Measurements from ENCODE around the gene CENPA.

The CENPA gene

DNA sequence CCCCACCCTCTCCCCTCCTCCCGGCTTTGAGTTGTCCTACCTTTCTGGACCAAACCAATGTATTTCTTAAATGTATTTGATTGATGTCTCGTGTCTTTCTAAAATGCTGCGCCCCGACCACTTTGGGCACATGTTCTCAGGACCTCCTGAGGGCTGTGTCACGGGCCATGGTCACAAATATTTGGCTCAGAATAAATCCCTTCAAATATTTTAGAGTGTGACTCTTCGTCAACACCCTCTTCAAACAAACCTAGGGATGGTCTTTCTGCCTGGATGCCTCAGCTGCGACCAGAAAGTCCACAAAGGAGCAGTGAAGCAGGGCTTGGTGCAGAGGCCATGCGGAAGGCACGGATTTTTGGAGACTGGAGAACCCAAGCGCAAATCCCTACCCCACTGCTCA is 22.8 kb upstream of the CENPA start:
- DNase-seq: no peak

DNA sequence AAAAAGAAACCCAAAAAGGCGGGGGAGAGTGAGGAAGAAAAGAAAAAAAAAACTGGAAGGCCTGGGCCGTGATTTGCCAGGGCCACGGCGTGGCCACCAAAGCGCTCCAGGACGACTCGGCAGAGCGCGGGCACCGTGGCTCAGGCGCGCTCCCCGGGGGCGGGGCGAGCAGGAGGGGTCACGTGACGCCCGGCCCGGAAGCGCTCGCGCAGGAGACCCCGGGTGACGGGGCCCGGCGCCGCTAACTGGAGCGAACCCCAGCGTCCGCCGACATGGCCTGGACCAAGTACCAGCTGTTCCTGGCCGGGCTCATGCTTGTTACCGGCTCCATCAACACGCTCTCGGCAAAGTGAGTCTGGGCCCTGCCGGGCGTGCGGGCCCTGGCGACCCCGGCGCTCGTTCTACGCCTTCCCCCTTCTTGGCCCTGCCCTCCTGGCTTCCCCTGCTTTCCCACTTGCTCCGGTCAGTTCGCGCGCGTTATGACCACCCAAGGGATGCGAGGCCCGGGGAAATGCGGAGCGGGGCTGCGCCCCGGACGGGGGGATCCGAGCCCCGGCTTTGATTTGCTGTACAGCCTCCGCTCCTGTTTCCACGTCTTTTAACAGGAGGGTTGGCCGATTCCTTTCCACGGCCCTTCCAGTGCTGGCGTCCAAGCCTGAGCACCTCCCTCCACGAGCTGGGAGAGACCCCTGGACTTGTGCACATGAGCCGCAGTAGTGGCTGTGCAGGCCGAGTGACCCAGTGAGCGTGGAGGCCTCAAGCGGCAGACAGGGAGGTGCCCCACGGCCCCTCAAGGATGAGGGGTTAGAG is 21.6 kb upstream of the CENPA start, which contains the start of gene SLC35F6:
TSS of gene SLC35F6 (plus strand) at position 207 of the 810 bp plus-strand sequence. CDS start at position 273, 66 bp downstream.
- DNase-seq: peak; percentile 51 to 77

DNA sequence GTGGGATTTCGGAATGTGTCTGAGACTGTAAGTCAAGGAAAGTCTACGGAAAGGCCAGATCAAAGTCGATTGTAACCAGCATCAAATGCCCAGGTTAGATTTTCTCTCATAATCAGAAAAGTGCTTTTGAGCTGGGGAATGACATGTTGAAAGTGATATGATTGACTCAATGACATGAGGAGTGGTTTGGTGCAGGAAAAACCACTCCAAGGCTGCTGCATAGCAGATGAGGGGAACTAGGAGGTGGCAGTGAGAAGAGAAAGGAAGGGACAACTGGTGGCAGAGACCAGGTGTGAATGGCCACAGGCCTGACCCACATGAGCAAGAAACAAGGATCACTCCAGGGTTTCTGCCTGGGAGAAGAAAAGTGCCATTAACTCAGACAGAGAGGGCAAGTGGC is 20.9 kb upstream of the CENPA start:
- DNase-seq: no peak

DNA sequence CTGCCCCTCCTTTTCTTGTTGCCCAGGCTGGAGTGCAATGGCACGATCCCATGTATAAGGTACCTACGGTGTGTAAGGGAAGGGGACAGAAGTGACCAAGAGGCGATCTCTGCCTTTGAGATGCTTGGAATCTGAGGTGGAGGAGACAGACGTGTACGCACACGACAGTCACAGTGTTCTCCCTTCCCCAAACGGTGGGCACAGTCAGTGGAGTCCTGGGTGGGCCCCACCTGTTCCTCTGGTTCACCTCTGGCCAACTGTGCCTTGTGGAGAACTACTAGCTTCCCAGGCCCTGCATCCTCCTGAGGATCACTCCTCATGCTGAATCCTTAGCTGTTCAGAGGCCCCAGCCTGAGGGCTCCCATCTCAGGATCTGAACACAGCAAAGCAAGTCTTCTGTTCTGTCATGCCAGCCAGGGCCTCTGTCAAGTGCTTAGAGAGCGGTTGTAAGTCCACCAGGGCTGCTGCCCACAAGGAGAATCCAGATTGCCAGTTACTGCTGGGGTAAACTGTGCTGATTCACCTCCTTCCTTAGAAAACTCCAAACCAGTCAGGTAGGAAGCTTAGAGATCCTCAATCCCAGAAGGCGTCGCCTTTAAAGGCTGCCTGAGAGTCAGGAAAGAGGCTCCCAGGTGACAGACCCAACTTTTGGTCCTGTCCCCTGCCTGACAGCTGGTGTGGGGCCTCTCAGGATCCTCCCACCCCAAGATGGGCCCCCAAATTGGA is 20.2 kb upstream of the CENPA start:
- DNase-seq: no peak

DNA sequence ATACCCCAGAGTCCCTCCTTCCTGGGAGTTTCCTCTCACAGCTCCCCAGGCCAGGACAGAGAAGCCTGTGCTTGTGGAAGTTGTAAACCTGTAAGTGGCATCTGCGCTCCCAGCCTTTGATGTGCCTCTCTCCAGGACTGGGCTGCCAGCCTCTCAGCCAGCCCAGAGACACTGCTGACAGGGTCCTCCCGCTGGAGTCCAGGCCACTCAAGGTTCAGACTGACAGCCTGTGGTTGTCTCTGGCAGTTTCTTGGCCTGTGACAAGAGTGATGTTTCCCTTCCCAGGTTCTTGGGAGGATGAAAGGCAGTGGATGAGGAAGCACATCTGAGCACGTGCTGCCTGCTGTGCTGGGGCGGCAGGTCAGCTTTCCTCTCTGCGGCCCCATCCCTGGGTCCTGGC is 18.7 kb upstream of the CENPA start:
- DNase-seq: no peak

DNA sequence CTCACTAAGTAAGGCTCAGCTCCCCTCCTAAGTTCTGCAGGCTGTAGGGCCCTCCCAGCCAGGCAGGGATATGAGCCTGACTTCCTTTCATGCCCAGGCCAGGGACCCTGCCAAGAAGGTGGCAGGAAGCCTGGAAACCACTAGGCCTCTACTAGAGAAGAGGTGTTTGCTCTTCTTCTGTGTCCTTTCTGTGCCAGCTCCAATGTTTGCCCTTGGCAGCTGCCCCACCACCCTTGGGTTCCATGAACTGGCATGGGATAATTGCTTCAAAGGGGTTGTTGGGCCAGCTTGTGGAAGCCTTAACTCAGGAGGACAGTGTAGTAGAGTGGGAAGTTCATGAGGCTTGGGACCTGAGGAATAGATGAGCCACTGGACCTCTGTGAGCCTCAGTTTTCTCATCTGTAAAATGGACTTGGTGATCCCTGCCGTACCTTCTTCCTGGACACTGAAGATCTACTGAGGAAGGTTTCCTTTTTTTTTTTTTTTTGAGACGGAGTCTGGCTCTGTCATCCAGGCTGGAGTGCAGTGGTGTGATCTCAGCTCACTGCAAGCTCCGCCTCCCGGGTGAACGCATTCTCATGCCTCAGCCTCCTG is 17.9 kb upstream of the CENPA start:
- DNase-seq: no peak

DNA sequence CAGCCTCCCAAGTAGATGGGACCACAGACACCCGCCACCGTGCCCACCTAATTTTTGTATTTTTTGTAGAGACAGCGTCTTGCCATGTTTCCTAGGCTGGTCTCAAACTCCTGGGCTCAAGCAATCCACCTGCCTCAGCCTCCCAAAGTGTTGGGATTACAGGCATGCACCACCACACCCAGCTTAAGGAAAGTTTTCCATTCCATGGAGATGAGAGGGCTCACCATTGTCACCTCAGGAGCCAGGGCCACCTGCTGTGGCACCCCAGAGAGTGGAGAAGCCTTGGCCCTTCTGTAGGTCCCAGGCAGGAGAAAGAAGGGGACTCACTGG is 17.1 kb upstream of the CENPA start:
- no peak for DNase-seq

DNA sequence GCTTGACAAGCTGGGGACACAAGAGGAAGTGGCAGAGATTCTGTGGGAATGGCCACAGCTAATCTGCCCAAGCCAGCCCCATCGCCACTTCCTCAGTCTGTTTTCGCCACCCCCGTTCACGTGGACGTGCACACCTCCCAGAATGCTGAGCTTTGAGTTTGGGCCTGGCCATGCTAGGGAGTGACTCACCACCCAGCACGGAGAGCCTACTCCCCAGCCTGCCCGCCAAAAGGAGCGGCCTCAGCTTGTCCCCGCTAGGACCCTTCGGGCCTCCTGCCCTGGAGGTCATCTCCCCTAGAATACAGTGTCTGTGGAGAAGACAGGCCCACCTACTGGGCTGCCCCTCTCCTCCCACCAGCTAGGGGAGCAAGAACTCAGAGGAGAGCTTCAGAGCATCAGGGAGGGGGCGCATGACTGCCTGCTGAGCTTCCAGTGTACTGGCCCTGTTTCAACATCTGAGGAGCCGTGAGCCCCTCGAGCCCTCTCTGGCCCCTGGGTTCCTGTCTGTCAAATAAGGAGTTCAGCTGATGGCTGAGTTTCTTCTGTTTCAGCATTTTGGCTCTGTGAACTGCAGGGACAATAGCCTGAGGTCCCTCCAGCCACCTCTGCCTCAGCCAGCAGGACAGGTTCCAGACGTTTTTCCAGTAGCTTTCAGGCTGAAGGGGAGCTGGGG is 16.6 kb upstream of the CENPA start:
- no peak for DNase-seq

DNA sequence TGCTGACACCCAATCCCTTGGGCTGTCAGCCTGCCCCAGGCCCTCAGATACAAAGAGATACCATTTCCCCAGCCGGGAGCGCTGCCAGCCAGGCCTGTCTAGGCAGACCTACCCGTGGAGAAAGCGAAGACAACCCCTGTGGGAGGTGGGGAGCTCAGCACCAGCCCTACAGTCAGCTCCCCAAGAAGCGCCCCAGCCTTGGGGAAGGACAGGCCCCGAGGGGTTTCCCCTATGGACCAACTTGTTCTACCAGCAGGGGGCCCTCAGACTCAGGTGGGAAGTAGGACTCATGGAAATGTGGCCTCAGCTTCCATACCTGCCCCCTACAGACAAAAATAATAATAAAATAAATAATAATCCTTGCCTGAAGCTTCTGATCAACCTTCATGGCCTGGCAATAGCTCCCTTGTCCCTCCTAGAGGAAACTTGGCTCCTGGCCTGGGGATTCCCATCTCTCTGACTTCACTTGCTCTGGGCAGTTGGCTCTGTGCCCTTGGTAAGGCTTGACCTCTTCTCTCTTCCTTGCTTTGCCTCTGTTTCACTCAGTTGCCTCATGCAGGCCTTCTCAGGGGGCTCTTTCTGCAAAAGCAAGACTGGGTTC is 14.8 kb upstream of the CENPA start:
- DNase-seq: no peak

DNA sequence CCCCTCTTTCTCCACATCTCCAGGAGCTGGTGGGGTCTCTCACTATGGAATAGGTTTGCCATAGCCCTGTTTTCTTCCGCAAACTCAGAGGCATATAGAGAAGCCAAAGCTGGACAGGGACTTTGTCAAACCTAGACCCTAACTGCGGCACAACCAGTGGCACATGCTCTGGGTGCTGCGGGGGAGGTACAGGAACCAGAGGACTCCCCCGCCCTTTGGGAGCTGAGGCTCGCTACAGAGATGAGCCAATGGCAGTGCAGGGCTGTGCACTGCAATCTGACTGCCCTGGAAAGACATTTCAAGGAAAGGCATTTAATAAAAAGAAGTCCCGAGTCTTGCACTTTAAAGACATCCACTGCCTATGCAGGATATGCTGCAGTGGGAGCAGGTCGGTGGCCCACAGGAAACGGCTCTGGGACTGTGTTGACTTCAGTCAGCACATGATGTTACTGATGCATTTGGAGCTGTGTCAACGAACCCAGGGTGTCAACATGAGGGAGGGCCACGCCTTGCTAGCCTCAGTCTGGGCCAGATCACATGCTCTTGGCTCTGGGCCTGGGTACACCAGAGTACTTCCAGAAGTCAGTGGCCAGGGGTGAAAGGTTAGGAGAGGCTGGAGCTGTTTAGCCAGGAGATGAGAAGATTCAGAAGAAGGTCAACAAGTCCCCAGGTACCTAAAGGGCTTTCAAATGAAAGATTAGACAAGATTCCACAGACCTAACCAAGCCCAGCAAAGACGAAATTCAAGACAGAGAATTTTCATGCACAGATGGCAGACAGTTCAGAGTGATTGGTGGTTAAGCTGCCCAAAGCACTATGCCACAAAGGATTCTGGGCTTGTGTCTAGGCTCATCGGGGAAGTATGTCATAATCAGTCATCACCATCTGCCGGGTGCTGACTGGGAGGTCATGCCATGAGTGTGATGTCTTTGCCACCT is 13.5 kb upstream of the CENPA start:
- DNase-seq: no peak

DNA sequence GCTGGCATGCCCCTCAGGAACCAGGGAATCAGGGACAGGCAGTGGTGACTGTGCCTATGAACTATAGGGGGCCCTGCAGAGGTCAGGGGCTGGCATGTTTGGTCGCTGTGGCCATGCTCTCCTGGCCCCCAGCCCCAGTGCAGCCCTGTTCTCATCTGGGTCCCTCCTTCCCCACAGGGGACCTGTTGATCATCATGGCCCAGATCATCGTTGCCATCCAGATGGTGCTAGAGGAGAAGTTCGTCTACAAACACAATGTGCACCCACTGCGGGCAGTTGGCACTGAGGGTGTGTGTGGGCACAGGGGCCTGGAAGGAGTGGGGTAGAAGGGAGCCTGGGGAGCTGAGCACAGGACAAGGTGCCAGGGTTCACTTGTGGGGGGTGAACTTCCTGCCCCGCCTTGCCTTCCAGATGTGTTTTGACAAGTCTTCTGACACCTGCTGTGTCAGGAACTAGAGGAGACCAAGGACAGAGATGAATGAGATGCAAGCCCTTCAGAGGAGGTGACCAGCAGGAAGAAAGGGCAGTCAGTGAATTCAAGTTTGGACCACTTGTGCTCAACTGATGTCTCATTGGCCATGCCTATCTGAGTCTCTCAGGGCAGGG is 9.6 kb upstream of the CENPA start:
- DNase-seq: no peak

DNA sequence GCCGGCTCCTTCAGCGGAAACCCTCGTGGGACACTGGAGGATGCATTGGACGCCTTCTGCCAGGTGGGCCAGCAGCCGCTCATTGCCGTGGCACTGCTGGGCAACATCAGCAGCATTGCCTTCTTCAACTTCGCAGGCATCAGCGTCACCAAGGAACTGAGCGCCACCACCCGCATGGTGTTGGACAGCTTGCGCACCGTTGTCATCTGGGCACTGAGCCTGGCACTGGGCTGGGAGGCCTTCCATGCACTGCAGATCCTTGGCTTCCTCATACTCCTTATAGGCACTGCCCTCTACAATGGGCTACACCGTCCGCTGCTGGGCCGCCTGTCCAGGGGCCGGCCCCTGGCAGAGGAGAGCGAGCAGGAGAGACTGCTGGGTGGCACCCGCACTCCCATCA is 7.8 kb upstream of the CENPA start:
- DNase-seq: no peak

DNA sequence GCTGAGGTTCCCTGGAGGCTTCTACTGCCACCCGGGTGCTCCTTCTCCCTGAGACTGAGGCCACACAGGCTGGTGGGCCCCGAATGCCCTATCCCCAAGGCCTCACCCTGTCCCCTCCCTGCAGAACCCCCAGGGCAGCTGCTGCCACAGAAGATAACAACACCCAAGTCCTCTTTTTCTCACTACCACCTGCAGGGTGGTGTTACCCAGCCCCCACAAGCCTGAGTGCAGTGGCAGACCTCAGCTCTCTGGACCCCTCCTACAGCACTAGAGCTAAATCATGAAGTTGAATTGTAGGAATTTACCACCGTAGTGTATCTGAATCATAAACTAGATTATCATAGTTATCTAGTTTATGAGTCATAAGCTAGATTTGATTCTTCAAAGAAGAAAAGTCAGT is 7.3 kb upstream of the CENPA start:
- no peak for DNase-seq

DNA sequence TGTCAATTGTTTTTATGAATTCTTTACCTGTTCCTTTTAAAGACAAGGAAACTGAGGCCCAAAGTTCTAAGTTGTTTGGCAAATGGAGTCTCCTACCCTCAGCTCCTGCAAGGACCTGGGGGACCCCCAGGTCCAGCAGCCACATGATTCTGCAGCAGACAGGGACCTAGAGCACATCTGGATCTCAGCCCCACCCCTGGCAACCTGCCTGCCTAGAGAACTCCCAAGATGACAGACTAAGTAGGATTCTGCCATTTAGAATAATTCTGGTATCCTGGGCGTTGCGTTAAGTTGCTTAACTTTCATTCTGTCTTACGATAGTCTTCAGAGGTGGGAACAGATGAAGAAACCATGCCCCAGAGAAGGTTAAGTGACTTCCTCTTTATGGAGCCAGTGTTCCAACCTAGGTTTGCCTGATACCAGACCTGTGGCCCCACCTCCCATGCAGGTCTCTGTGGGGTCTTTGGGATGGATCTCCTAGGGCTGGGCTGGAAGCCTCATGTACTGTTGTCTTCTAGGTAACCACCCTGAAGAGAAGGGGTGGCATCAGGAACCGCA is 5.6 kb upstream of the CENPA start:
- no peak for DNase-seq

DNA sequence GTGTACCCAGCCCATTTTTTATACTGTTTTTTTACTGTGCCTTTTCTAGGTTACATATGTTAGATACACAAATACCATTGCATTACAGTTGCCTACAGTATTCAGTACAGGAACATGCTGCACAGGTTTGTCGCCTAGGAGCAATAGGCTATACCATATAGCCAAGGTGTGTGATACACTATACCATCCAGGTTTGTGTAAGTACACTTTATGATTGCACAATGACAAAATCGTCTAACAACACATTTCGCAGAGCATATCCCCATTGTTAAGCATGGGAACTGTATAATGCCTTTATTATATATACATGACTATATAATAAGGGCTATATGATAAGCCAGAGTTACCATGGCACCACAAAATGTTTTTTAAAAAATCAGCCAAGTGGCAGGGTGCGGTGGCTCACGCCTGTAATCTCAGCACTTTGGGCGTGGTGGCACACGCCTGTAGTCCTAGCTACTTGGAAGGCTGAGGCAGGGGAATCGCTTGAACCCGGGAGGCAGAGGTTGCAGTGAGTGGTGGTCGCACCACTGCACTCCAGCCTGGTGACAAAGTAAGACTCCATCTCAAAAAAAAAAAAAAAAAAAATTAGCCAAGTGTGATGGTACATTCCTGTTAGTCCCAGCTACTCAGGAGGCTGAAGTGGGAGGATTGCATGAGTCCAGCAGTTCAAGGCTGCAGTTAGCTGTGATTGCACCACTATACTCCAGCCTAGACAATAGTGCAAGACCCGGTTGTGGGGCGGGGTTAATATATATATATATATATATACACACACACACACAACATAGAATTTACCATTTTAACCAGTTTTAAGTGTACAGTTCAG is 2.8 kb upstream of the CENPA start:
- no peak for DNase-seq

DNA sequence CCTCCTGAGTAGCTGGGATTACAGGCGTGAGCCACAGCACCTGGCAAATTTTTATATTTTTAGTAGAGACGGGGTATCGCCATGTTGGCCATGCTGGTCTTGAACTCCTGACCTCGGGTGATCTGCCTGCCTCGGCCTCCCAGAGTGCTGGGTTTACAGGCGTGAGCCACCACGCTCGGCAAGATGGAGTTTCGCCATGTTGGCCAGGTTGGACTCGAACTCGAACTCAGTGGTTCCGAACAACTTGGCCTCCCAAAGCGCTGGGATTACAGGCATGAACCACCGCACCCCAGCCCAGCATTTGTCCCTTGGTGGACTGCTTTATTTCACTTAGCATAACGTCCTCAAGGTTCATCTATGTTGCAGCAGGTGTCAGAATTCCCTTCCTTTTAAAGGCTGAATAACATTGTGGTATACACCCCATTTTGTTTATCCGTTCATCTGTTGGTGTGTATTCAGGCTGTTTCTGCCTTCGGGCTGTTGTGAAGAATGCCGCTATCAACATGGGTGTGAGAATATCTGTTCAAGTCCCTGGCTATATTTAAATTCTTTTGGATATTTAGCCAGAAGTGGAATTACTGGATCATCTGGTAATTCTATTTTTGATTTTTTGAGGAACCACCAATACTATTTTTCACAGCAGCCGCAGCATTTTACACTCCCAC is 1.2 kb upstream of the CENPA start:
- DNase-seq: no peak

DNA sequence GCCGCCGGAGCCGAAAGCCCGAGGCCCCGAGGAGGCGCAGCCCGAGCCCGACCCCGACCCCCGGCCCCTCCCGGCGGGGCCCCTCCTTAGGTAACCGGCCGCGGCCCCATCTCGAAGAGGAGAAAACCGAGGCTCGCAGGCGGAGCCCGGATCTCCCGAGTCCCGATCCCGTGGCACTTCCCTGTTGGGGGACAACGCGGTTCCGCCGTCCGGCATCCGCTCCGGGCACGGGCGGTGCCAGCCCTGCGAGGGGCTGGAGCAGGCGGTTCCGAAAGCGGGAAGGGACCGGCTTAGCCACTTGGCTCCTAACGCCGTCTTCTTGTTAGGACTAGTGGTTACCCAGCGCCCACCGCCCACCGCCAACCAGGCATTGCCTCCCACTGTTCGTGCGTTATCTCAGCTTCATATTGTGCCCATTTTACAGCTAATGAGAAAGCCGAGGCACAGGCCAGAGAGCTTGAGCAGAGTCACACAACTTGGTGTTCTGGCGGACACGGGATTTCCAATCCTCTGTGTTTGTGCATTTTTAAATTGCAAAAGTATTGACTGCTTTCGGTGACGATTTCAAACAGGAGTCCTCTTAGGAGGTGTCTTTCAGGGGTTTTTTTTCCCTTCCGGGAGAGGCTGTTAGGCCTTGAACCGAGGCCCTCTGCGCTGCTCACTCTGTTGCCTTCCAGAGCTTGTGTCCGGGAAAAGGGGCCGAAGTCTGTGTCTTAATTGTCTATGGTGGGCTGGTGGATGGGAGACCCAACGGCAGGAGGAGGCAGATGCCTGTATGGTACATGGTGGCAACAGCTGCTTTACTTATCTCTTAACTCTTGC is 562 bp downstream of the CENPA start:
- no peak for DNase-seq

DNA sequence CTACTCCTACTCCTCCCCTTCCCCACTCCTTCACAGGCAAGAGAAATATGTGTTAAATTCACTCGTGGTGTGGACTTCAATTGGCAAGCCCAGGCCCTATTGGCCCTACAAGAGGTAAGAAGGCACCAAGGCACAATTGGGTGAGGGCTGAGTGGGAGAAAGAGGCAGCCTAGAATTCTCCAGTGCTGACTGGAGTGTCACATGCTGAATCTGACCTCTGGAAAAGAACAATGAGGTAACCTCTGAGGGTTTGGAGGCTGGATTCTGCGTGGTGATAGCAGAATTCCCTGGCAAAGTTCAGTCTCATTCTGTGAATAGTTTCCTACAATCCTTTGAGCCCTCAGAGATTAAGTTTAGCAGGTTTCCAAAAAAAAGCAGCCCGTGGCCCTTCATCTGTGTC is 6.9 kb downstream of the CENPA start:
- no peak for DNase-seq

DNA sequence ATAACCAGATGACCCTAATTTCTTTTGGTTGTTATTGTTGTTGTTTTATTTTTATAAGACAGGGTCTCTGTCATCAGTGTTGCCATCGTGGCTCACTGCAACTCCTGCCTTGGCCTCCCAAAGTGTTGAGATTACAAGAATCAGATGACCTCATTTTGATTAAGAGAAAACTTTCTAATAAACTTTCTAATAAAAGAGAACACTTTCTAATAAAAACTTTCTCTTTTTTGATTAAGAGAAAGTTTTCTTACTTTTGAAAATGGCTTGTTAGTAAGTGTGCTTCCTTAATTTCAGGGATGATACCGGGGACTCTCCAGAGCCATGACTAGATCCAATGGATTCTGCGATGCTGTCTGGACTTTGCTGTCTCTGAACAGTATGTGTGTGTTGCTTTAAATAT is 7.7 kb downstream of the CENPA start:
- DNase-seq: no peak

Measured in NCI-H187 (cell line).